Activated CD4-positive, alpha-beta memory T cell treated with anti-CD3 and anti-CD28 coated beads, Interleukin-2, amount 10 ng/mL, durations not matched to agents 7 days and 5 days (primary cell): Measurements from ENCODE around the gene SERPINB8. TPM values are rescaled to one million over a fixed set of nuclear protein-coding genes. Genes with fewer than 3 reads are reported as not detected.

ENCODE experiments used
- CTCF ChIA-PET: fragments of 350-600 bp; sonication (Branson Sonifier 250); formaldehyde crosslinking; loops from one replicate; lab custom pipeline; 2021; ENCODE audit warnings: antibody characterized with exemption, inconsistent platforms; lab: Charles Lee
- POLR2A ChIA-PET: fragments of 350-600 bp; sonication (Branson Sonifier 250); formaldehyde crosslinking; loops from one replicate; lab custom pipeline; 2021; ENCODE audit warnings: antibody characterized with exemption; lab: Charles Lee
- DNase-seq: peaks from one replicate; pipeline ENCODE4 v3.0.0-alpha.2; 2020
- H3K27ac Mint-ChIP-seq: one replicate; pipeline ENCODE4 v1.8.0; 2021; ENCODE audit warnings: mild to moderate bottlenecking, mixed read lengths
- H3K27me3 Mint-ChIP-seq: one replicate; pipeline ENCODE4 v1.8.0; 2021; ENCODE audit warnings: mixed read lengths
- H3K36me3 Mint-ChIP-seq: one replicate; pipeline ENCODE4 v1.8.0; 2021; ENCODE audit warnings: low read depth, mixed read lengths
- H3K4me1 Mint-ChIP-seq: one replicate; pipeline ENCODE4 v1.8.0; 2021; ENCODE audit warnings: mixed read lengths
- H3K4me3 Mint-ChIP-seq: one replicate; pipeline ENCODE4 v1.8.0; 2021; ENCODE audit warnings: mild to moderate bottlenecking, mixed read lengths
- H3K9me3 Mint-ChIP-seq: one replicate; pipeline ENCODE4 v1.8.0; 2021; ENCODE audit warnings: mixed read lengths
- total RNA-seq, 2 experiments: library from RNA; stranded (reverse); gene quantifications; one replicate each; pipeline ENCODE4 v1.2.3, GENCODE V29; 2021

SERPINB8 gene
- total RNA-seq, 2 experiments from 2014 or later = 9.3 to 11.2 TPM

DNA sequence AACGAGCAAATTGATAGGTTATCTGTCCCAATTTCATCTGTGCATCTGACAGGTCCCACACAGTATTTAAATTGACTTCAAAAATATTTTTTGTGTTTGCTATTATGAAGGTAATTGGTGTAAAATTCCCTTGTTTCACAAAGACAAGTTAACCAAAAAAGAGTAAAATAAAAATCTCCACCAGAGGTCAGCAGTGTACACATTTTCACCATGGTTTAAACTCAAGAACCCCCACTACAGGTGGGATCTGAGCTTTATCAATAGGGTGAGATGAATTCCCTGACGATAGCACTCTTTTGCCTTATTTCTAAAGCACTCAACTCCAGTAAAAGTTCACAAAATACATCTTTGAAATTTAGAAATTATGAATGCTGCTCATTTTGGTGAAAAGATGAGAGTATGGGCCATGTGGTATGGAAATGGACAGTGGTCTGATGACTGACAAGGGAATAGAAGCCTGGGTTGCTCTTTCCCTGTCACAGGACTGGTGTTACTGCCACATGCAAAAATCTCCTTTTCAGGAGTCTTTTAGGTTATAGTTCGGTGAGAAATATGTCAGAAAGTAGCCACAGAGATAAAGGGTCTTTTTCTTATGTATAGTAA lies 68.0 kb downstream of the SERPINB8 start:
- Mint-ChIP-seq H3K36me3 (no peaks in the 10 kb centered on the region), H3K27me3 (no peaks in the 10 kb centered on the region), H3K9me3 (no peaks in the 10 kb centered on the region), H3K4me3 (no peak overlapping the region), H3K4me1 (no peaks in the 10 kb centered on the region), H3K27ac (no peak overlapping the region)
- POLR2A ChIA-PET = no interaction called here
- DNase-seq = no peak
- CTCF ChIA-PET = interaction anchor here (1.1 to 1.8 kb wide), 2 partner anchors 15 kb away, joined by 3 to 6 read pairs; no protein-coding TSS in a partner anchor

Other genes with a start within 250 kb of the SERPINB8 start
- not detected for gene SERPINB7, start 194.7 kb upstream of the SERPINB8 start, total RNA-seq
- not detected for gene SERPINB2, start 82.4 kb upstream of the SERPINB8 start, total RNA-seq
- gene SERPINB10, start 62.1 kb upstream of the SERPINB8 start, total RNA-seq = not detected
- gene HMSD, start 20.8 kb upstream of the SERPINB8 start, total RNA-seq = 1 to 10 TPM; 8.5 to 9.6 TPM
- gene LINC00305, start 179.0 kb downstream of the SERPINB8 start, total RNA-seq = not detected